Glutamatergic neuron (in vitro differentiated cells): Measurements from ENCODE around the gene AGBL5. TPM values are rescaled to one million over a fixed set of nuclear protein-coding genes. Genes with fewer than 3 reads are reported as not detected.

Source experiments
- DNase-seq: peaks from one replicate; pipeline ENCODE4 v3.0.0; 2022
- H3K27ac Mint-ChIP-seq: one replicate; pipeline ENCODE4 v1.8.0; 2020; ENCODE audit warnings: mild to moderate bottlenecking, mixed read lengths, inconsistent platforms; ENCODE audit not compliant: unreplicated experiment
- H3K27me3 Mint-ChIP-seq: one replicate; pipeline ENCODE4 v1.8.0; 2020; ENCODE audit warnings: mild to moderate bottlenecking, moderate library complexity, mixed read lengths, inconsistent platforms; ENCODE audit not compliant: unreplicated experiment
- H3K36me3 Mint-ChIP-seq: one replicate; pipeline ENCODE4 v1.8.0; 2020; ENCODE audit warnings: mild to moderate bottlenecking, mixed read lengths, inconsistent platforms; ENCODE audit not compliant: unreplicated experiment
- H3K4me1 Mint-ChIP-seq: one replicate; pipeline ENCODE4 v1.8.0; 2020; ENCODE audit warnings: mild to moderate bottlenecking, low read depth, mixed read lengths, inconsistent platforms; ENCODE audit not compliant: unreplicated experiment
- H3K4me3 Mint-ChIP-seq: one replicate; pipeline ENCODE4 v1.8.0; 2020; ENCODE audit warnings: mild to moderate bottlenecking, mixed read lengths, inconsistent platforms; ENCODE audit not compliant: unreplicated experiment
- H3K9me3 Mint-ChIP-seq: one replicate; pipeline ENCODE4 v1.8.0; 2020; ENCODE audit warnings: mild to moderate bottlenecking, moderate library complexity, mixed read lengths, inconsistent platforms; ENCODE audit not compliant: unreplicated experiment
- total RNA-seq: library from RNA; stranded (reverse); fragmentation: NEBNext Ultra II Directional; extraction: Animal tissue kit (Norgen Biotek cat#: 25700); gene quantifications from one replicate; pipeline ENCODE4 v1.2.1, GENCODE V29; 2021; ENCODE audit not compliant: unreplicated experiment
- TF ChIP-seq, protein P1 (sequence below): fragments of 200-600 bp; sonication (generic); IDR thresholded peaks from one replicate; pipeline ENCODE4 v1.5.0; 2021; ENCODE audit not compliant: partially characterized antibody, unreplicated experiment

AGBL5 gene
- total RNA-seq, 1 donor from 2014 or later = 17.3 TPM

DNA sequence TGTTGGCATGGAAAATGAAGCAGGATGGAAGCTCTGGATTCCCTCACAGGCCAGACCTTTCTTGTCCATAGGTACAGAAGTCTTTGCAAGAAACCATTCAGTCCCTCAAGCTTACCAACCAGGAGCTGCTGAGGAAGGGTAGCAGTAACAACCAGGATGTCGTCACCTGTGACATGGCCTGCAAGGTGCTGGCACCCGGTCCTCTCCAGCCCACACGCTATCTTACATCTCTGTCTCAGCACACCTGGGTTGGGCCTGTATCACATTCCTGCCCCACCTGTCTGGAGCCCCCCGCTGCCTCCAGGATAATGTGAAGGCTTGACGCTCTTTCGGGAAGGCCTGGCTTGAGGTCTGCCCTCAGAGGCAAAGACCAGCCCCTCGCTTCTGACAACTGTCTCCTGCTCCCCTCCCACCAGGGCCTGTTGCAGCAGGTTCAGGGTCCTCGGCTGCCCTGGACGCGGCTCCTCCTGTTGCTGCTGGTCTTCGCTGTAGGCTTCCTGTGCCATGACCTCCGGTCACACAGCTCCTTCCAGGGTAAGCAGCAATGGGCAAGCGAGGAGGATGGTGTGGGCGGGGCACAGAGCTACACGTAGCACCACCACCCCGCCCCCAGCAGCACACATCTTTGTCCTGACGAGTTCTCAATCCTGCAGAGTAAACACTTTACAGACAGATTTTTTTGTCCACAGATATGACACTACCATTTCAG lies 12.7 kb upstream of the AGBL5 start:
- peaks cover 4% of the 10 kb centered on the region for H3K4me1 Mint-ChIP-seq
- H3K36me3 Mint-ChIP-seq = no peaks in the 10 kb centered on the region
- DNase-seq = no peak
- H3K4me3 Mint-ChIP-seq = no peak overlapping the region
- TF ChIP-seq, protein P1, sequence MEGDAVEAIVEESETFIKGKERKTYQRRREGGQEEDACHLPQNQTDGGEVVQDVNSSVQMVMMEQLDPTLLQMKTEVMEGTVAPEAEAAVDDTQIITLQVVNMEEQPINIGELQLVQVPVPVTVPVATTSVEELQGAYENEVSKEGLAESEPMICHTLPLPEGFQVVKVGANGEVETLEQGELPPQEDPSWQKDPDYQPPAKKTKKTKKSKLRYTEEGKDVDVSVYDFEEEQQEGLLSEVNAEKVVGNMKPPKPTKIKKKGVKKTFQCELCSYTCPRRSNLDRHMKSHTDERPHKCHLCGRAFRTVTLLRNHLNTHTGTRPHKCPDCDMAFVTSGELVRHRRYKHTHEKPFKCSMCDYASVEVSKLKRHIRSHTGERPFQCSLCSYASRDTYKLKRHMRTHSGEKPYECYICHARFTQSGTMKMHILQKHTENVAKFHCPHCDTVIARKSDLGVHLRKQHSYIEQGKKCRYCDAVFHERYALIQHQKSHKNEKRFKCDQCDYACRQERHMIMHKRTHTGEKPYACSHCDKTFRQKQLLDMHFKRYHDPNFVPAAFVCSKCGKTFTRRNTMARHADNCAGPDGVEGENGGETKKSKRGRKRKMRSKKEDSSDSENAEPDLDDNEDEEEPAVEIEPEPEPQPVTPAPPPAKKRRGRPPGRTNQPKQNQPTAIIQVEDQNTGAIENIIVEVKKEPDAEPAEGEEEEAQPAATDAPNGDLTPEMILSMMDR = no peak
- peaks cover 3% of the 10 kb centered on the region for H3K9me3 Mint-ChIP-seq
- peaks cover 2% of the 10 kb centered on the region for H3K27me3 Mint-ChIP-seq
- H3K27ac Mint-ChIP-seq = no peak overlapping the region

DNA sequence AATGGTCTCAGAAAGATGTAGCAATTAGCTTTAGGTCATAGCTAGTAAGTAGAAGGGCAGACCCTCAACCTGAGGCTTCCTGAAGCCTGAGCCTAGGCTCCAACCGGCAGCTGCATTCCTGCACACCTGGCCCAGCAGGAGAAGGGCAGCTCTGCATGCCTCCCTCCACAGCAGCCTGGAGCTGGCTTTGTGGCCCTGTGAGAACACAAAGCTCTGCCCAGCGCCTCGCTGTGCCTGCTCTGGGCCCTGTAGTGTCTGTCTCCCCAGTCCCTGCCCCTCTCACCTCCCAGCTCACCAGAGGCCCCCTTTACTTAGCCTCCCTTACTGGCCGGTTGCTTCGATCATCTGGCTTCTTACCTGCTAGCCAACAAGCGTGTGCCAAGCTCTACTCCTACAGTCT lies 12.0 kb upstream of the AGBL5 start:
- H3K27me3 Mint-ChIP-seq = peaks cover 2% of the 10 kb centered on the region
- no peak overlapping the region for H3K27ac Mint-ChIP-seq
- H3K4me3 Mint-ChIP-seq = no peak overlapping the region
- TF ChIP-seq, protein P1 = no peak
- no peaks in the 10 kb centered on the region for H3K36me3 Mint-ChIP-seq
- peaks cover 3% of the 10 kb centered on the region for H3K9me3 Mint-ChIP-seq
- no peak for DNase-seq
- H3K4me1 Mint-ChIP-seq = no peaks in the 10 kb centered on the region

DNA sequence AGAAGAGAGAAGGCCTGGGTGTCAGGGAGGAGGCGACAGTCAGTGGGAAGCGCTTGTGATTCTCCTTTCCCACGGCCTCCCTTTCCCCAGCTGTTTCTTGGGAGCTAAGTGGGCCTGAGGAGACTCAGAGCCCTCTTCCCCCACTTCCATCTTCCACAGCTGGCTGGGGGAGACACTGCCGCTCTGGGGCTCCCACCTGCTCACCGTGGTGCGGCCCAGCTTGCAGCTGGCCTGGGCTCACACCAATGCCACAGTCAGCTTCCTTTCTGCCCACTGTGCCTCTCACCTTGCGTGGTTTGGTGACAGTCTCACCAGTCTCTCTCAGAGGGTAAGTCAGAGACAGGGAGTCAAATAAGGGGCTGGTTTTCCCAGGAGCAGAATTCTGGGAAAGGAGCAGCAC lies 11.6 kb upstream of the AGBL5 start:
- DNase-seq = no peak
- H3K27me3 Mint-ChIP-seq = peaks cover 2% of the 10 kb centered on the region
- no peak overlapping the region for H3K4me3 Mint-ChIP-seq
- no peaks in the 10 kb centered on the region for H3K4me1 Mint-ChIP-seq
- peaks cover 3% of the 10 kb centered on the region for H3K9me3 Mint-ChIP-seq
- H3K27ac Mint-ChIP-seq = no peak overlapping the region
- H3K36me3 Mint-ChIP-seq = no peaks in the 10 kb centered on the region
- TF ChIP-seq, protein P1 = no peak

DNA sequence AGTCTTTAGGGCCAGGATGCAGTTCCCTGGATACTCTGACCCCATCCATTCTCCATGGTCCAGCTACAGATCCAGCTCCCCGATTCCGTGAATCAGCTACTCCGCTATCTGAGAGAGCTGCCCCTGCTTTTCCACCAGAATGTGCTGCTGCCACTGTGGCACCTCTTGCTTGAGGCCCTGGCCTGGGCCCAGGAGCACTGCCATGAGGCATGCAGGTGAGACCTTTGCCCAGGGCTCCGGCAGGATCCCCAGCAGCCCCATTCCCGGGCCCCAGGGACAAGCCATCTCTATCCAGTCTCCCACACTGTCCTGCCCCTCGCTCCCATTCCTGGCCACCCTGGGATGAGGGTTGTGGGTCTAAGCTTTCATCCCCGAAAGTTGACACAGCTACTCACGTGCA lies 11.2 kb upstream of the AGBL5 start:
- H3K27me3 Mint-ChIP-seq = peaks cover 2% of the 10 kb centered on the region
- no peaks in the 10 kb centered on the region for H3K36me3 Mint-ChIP-seq
- H3K4me1 Mint-ChIP-seq = no peaks in the 10 kb centered on the region
- TF ChIP-seq, protein P1 = no peak
- DNase-seq = no peak
- no peak overlapping the region for H3K4me3 Mint-ChIP-seq
- no peak overlapping the region for H3K27ac Mint-ChIP-seq
- peaks cover 3% of the 10 kb centered on the region for H3K9me3 Mint-ChIP-seq

DNA sequence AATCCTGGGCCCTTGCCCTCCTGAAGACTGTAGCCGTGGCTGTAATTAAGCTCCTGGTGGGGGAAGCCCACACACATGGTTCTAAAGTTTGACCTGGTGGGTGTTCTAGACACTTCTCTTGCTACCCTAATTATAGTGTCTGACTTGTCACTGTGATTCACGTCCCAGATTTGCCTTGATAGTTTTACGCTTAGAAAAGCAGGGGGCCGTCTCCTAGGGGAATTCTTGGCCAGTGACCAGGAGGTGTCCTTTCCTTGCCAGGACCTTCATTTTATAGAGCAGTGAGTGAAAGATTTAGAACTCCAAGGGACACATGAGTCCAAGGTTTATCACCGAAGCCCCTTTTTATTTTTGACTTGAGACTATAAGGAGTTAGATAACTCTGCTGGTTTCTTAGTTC lies 9.7 kb upstream of the AGBL5 start:
- DNase-seq = no peak
- TF ChIP-seq, protein P1 = no peak

More for the DNA sequence above, 9.7 kb upstream of the AGBL5 start:
- Mint-ChIP-seq H3K27ac (no peak overlapping the region), H3K9me3 (peaks cover 3% of the 10 kb centered on the region), H3K27me3 (no peaks in the 10 kb centered on the region), H3K4me3 (no peak overlapping the region), H3K4me1 (no peaks in the 10 kb centered on the region), H3K36me3 (no peaks in the 10 kb centered on the region)
